K562 (cell line): ENCODE measurements around the gene HSF4. TPM values are rescaled to one million over a fixed set of nuclear protein-coding genes. Genes with fewer than 3 reads are reported as not detected.

Experiments
- CAMTA2 ChIP-seq: fragments of 250-450 bp; sonication (Bioruptor Pico); conservative IDR thresholded peaks from 2 replicates; pipeline ENCODE4 v1.5.1; 2022
- CBFA2T2 ChIP-seq: fragments of 450-650 bp; conservative IDR thresholded peaks from 2 replicates; pipeline ENCODE4 v1.6.1; 2017; ENCODE audit warnings: mild to moderate bottlenecking
- CC2D1A ChIP-seq: fragments of 450-650 bp; IDR thresholded peaks from 2 replicates; pipeline ENCODE4 v1.6.1; 2017; ENCODE audit warnings: mild to moderate bottlenecking
- CHD1 ChIP-seq: fragments of 200-600 bp; sonication (generic); IDR thresholded peaks from one replicate; pipeline ENCODE4 v1.6.1; 2012; ENCODE audit warnings: mild to moderate bottlenecking, moderate library complexity, low read length, inconsistent platforms
- CREB1 ChIP-seq, 2 experiments: sonication (generic) in 1 of 2; formaldehyde crosslinking in 1 of 2; IDR thresholded peaks; 2 replicates each; pipeline versions ENCODE4 v1.6.1 to v1.8.0; 2012 to 2022; ENCODE audit warnings: inconsistent platforms in 1 of 2, mild to moderate bottlenecking in 1 of 2, missing genetic modification reagents in 1 of 2, moderate library complexity in 1 of 2
- HNRNPK ChIP-seq: fragments of 200-400 bp; formaldehyde crosslinking; IDR thresholded peaks from one replicate; pipeline ENCODE4 v1.6.1; 2018; ENCODE audit warnings: mild to moderate bottlenecking, low read depth, low read length; ENCODE audit not compliant: poor library complexity, severe bottlenecking
- ILK ChIP-seq: fragments of 450-650 bp; IDR thresholded peaks from 2 replicates; pipeline ENCODE4 v1.6.1; 2016; ENCODE audit warnings: missing genetic modification characterization, low read depth, mild to moderate bottlenecking, missing compliant biosample characterization, moderate library complexity, borderline replicate concordance
- IRF2 ChIP-seq: sonication (generic); formaldehyde crosslinking; IDR thresholded peaks from 2 replicates; pipeline ENCODE4 v1.8.1; 2022; ENCODE audit warnings: mild to moderate bottlenecking, missing genetic modification reagents
- MAFG ChIP-seq: fragments of 450-650 bp; conservative IDR thresholded peaks from 2 replicates; pipeline ENCODE4 v1.6.1; 2016; ENCODE audit warnings: missing genetic modification characterization, missing compliant biosample characterization
- POLR3A ChIP-seq: IDR thresholded peaks from 2 replicates; pipeline ENCODE4 v1.6.1; 2011; ENCODE audit warnings: borderline replicate concordance, mild to moderate bottlenecking, moderate library complexity; ENCODE audit not compliant: insufficient read length, insufficient read depth; ENCODE audit errors: extremely low read depth
- SAFB2 ChIP-seq: fragments of 200-400 bp; formaldehyde crosslinking; IDR thresholded peaks from 2 replicates; pipeline ENCODE4 v1.6.1; 2018; ENCODE audit warnings: borderline replicate concordance, low read length, low read depth, moderate library complexity; ENCODE audit not compliant: severe bottlenecking
- SMAD2 ChIP-seq: fragments of 150-350 bp; IDR thresholded peaks from 2 replicates; pipeline ENCODE4 v1.6.1; 2014; ENCODE audit warnings: low read depth, mild to moderate bottlenecking, low read length
- SP2 ChIP-seq: IDR thresholded peaks from 2 replicates; pipeline ENCODE4 v1.6.1; 2011; ENCODE audit warnings: mild to moderate bottlenecking, low read depth, low read length, moderate library complexity; ENCODE audit not compliant: poor library complexity, severe bottlenecking; ENCODE audit errors: extremely low read depth
- WHSC1 ChIP-seq: IDR thresholded peaks from one replicate; pipeline ENCODE4 v1.6.1; 2012; ENCODE audit warnings: low read length, control low read depth, inconsistent platforms
- ZBTB17 ChIP-seq: fragments of 450-650 bp; formaldehyde crosslinking; IDR thresholded peaks from 2 replicates; pipeline ENCODE4 v1.4.0; 2020; ENCODE audit warnings: mild to moderate bottlenecking
- ZNF583 ChIP-seq: fragments of 250-450 bp; sonication (Bioruptor Pico); IDR thresholded peaks from 2 replicates; pipeline ENCODE4 v1.4.0; 2020
- ZNF696 ChIP-seq: fragments of 250-450 bp; sonication (Bioruptor Pico); conservative IDR thresholded peaks from 2 replicates; pipeline ENCODE4 v1.4.0; 2020; ENCODE audit warnings: mild to moderate bottlenecking, moderate library complexity
- polyA plus RNA-seq, 8 experiments: library from polyadenylated mRNA; depleted of rRNA in 4 of 8; stranded (reverse) in 5 of 8; unstranded in 3 of 8; fragments of >200 nt; fragmentation: Nextera tagmentation in 2 of 8; fragmentation: Illumina TruSeq in 1 of 8; extraction: Ambion mirVana in 2 of 8; extraction: Trizol in 1 of 8; gene quantifications; 2 replicates each; pipeline versions ENCODE4 v1.2.1 to v1.2.3, GENCODE V29; 2011 to 2014; ENCODE audit warnings: inconsistent platforms in 1 of 8, missing spikeins in 1 of 8
- total RNA-seq, 7 experiments: library from RNA; depleted of rRNA in 6 of 7; stranded (reverse); fragments of >200 nt in 6 of 7; fragmentation: Illumina TruSeq in 2 of 7; extraction: Trizol in 2 of 7; gene quantifications; 2 replicates each; pipeline versions ENCODE4 v1.2.1 to v1.2.3, GENCODE V29; 2011 to 2021; ENCODE audit warnings: low replicate concordance in 1 of 7
- TF ChIP-seq, protein P1 (sequence below), 3 experiments: IDR thresholded peaks in 2 of 3; conservative IDR thresholded peaks in 1 of 3; 2 replicates each; pipeline ENCODE4 v1.5.1; 2011 to 2012; ENCODE audit warnings: low read length in 3 of 3, mild to moderate bottlenecking in 3 of 3, control low read depth in 2 of 3, improper control_type of control experiment in 1 of 3, inconsistent platforms in 1 of 3, low read depth in 1 of 3, mixed read lengths in 1 of 3, moderate library complexity in 1 of 3; ENCODE audit not compliant: insufficient read depth in 2 of 3
- TF ChIP-seq, protein P2 (sequence below): sonication (generic); formaldehyde crosslinking; IDR thresholded peaks from 2 replicates; pipeline ENCODE4 v1.8.1; 2023; ENCODE audit warnings: mild to moderate bottlenecking, missing genetic modification reagents
- TF ChIP-seq, protein P3 (sequence below): fragments of 450-650 bp; formaldehyde crosslinking; IDR thresholded peaks from 2 replicates; pipeline ENCODE4 v1.4.0; 2020; ENCODE audit warnings: mild to moderate bottlenecking, mixed read lengths
- TF ChIP-seq, protein P4 (sequence below): fragments of 450-650 bp; IDR thresholded peaks from 2 replicates; pipeline ENCODE4 v1.6.1; 2016
- TF ChIP-seq, protein P5 (sequence below): IDR thresholded peaks from 2 replicates; pipeline ENCODE4 v1.6.1; 2011; ENCODE audit not compliant: insufficient read length; ENCODE audit errors: extremely low read depth

HSF4 gene
- total and polyA plus RNA-seq, 9 of the 15 experiments (the other 6 are each of a cell fraction or from before 2014, with no cell fraction given), result 0.50 to 35.4 (median 8.8) TPM; not detected in 1

DNA sequence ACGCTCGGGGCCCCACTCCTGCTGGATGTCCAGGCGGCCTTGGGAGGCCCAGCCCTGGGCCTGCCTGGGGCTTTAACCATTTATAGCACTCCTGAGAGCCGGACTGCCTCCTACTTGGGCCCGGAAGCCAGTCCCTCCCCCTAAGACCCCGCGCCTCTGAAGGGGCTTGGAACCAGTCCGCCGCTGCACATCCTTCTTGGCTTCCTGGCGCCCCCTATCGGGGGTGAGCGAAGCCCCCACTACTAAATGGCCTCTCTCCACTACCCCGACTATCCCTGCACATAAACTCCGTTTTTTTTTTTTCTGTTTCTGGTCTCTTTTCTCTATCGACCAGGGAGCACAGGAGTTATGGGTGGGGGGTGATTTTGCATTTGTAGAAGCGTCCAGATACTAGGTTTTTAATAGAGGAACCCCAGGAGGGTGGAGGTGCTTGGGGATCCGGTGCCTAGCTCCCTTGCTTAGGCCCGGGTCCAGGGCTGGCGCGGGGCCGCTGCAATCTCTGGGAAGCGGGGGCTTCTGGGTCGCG is 5.2 kb downstream of the HSF4 start (continued):
- TF ChIP-seq, protein P1, sequence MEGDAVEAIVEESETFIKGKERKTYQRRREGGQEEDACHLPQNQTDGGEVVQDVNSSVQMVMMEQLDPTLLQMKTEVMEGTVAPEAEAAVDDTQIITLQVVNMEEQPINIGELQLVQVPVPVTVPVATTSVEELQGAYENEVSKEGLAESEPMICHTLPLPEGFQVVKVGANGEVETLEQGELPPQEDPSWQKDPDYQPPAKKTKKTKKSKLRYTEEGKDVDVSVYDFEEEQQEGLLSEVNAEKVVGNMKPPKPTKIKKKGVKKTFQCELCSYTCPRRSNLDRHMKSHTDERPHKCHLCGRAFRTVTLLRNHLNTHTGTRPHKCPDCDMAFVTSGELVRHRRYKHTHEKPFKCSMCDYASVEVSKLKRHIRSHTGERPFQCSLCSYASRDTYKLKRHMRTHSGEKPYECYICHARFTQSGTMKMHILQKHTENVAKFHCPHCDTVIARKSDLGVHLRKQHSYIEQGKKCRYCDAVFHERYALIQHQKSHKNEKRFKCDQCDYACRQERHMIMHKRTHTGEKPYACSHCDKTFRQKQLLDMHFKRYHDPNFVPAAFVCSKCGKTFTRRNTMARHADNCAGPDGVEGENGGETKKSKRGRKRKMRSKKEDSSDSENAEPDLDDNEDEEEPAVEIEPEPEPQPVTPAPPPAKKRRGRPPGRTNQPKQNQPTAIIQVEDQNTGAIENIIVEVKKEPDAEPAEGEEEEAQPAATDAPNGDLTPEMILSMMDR (IDR thresholded peaks at IDR 0.05 in 2 of 3, conservative IDR thresholded peaks at IDR 0.05 in 1 of 3; ENCODE audit: insufficient read depth in 2 of 3, low read depth in 1 of 3, low read length in 3 of 3), result peak; percentile 65 to 82 (median 73)
- no peak for TF ChIP-seq CBFA2T2
- no peak for TF ChIP-seq ILK
- TF ChIP-seq, protein P2, sequence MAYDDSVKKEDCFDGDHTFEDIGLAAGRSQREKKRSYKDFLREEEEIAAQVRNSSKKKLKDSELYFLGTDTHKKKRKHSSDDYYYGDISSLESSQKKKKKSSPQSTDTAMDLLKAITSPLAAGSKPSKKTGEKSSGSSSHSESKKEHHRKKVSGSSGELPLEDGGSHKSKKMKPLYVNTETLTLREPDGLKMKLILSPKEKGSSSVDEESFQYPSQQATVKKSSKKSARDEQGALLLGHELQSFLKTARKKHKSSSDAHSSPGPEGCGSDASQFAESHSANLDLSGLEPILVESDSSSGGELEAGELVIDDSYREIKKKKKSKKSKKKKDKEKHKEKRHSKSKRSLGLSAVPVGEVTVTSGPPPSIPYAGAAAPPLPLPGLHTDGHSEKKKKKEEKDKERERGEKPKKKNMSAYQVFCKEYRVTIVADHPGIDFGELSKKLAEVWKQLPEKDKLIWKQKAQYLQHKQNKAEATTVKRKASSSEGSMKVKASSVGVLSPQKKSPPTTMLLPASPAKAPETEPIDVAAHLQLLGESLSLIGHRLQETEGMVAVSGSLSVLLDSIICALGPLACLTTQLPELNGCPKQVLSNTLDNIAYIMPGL, result no peak
- TF ChIP-seq IRF2 (CRISPR knock-in tag), result no peak
- TF ChIP-seq CREB1 (IDR thresholded peaks at IDR 0.05), result no peak
- TF ChIP-seq CREB1 (CRISPR knock-in tag; IDR thresholded peaks at IDR 0.05), result no peak
- no peak for TF ChIP-seq CAMTA2 (CRISPR knock-in tag)
- TF ChIP-seq MAFG, result no peak
- no peak for TF ChIP-seq SMAD2
- TF ChIP-seq HNRNPK, result no peak
- TF ChIP-seq, protein P3, sequence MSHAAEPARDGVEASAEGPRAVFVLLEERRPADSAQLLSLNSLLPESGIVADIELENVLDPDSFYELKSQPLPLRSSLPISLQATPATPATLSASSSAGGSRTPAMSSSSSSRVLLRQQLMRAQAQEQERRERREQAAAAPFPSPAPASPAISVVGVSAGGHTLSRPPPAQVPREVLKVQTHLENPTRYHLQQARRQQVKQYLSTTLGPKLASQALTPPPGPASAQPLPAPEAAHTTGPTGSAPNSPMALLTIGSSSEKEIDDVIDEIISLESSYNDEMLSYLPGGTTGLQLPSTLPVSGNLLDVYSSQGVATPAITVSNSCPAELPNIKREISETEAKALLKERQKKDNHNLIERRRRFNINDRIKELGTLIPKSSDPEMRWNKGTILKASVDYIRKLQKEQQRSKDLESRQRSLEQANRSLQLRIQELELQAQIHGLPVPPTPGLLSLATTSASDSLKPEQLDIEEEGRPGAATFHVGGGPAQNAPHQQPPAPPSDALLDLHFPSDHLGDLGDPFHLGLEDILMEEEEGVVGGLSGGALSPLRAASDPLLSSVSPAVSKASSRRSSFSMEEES (CRISPR knock-in tag), result no peak
- no peak for TF ChIP-seq WHSC1
- no peak for TF ChIP-seq SP2
- TF ChIP-seq, protein P4, sequence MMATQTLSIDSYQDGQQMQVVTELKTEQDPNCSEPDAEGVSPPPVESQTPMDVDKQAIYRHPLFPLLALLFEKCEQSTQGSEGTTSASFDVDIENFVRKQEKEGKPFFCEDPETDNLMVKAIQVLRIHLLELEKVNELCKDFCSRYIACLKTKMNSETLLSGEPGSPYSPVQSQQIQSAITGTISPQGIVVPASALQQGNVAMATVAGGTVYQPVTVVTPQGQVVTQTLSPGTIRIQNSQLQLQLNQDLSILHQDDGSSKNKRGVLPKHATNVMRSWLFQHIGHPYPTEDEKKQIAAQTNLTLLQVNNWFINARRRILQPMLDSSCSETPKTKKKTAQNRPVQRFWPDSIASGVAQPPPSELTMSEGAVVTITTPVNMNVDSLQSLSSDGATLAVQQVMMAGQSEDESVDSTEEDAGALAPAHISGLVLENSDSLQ, result no peak
- 0 out of 2 replicates have a peak, but pooled peaks have one; percentile 11 for TF ChIP-seq CC2D1A
- TF ChIP-seq ZNF583 (CRISPR knock-in tag), result no peak; the same call in 1 of the 2 replicates
- TF ChIP-seq, protein P5, sequence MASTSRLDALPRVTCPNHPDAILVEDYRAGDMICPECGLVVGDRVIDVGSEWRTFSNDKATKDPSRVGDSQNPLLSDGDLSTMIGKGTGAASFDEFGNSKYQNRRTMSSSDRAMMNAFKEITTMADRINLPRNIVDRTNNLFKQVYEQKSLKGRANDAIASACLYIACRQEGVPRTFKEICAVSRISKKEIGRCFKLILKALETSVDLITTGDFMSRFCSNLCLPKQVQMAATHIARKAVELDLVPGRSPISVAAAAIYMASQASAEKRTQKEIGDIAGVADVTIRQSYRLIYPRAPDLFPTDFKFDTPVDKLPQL, result no peak
- TF ChIP-seq SAFB2, result no peak
- TF ChIP-seq ZNF696 (CRISPR knock-in tag), result no peak
- TF ChIP-seq POLR3A, result no peak
- no peak for TF ChIP-seq CHD1
- no peak for TF ChIP-seq ZBTB17 (CRISPR knock-in tag)
